OCI-LY7 (cell line): ENCODE results near the gene DLGAP1. TPM values are rescaled to one million over a fixed set of nuclear protein-coding genes. Genes with fewer than 3 reads are reported as not detected.

Source experiments
- BruUV-seq: library from RNA; stranded (reverse); fragments of 400-500 nt; replicated peaks from 2 replicates; lab custom pipeline; 2021; lab: Mats Ljungman, UMichigan
- CTCF ChIA-PET: fragments of 300-600 bp; sonication (Branson Sonifier 250); formaldehyde crosslinking; loops from one replicate; lab custom pipeline; 2022; ENCODE audit warnings: antibody characterized with exemption; ENCODE audit not compliant: unreplicated experiment; lab: Charles Lee
- POLR2A ChIA-PET: fragments of 300-600 bp; sonication (Branson Sonifier 250); formaldehyde crosslinking; loops from one replicate; lab custom pipeline; 2022; ENCODE audit warnings: antibody characterized with exemption; lab: Charles Lee
- DNase-seq: peaks from one replicate; pipeline ENCODE4 v3.0.0-alpha.2; 2015; ENCODE audit warnings: low spot score
- H2AFZ ChIP-seq: fragments of 200-600 bp; sonication (generic), shearing (Covaris generic); 2 replicates; pipeline ENCODE4 v1.6.1; 2014; ENCODE audit warnings: mild to moderate bottlenecking, antibody characterized with exemption, low read length, moderate library complexity
- H3K27ac ChIP-seq: fragments of 200-600 bp; sonication (generic); 2 replicates; pipeline ENCODE4 v1.5.1; 2014; ENCODE audit warnings: mixed run types, low read depth, mild to moderate bottlenecking, moderate library complexity, low read length, inconsistent platforms; ENCODE audit not compliant: poor library complexity, severe bottlenecking
- H3K36me3 ChIP-seq: fragments of 200-600 bp; sonication (generic); 2 replicates; pipeline ENCODE4 v1.6.1; 2014; ENCODE audit warnings: mild to moderate bottlenecking, antibody characterized with exemption, low read length, moderate library complexity, mixed read lengths; ENCODE audit not compliant: insufficient read depth
- H3K4me1 ChIP-seq: fragments of 200-600 bp; sonication (generic); 2 replicates; pipeline ENCODE4 v1.5.1; 2014; ENCODE audit warnings: mild to moderate bottlenecking, low read length; ENCODE audit not compliant: insufficient read depth, poor library complexity, severe bottlenecking
- H3K4me2 ChIP-seq: fragments of 200-600 bp; sonication (generic); 2 replicates; pipeline ENCODE4 v1.6.1; 2014; ENCODE audit warnings: mild to moderate bottlenecking, low read length
- H3K4me3 ChIP-seq: fragments of 200-600 bp; sonication (generic); 2 replicates; pipeline ENCODE4 v1.5.1; 2014; ENCODE audit warnings: mild to moderate bottlenecking, low read depth, low read length; ENCODE audit not compliant: poor library complexity, severe bottlenecking
- H3K79me2 ChIP-seq: fragments of 200-600 bp; sonication (generic); 2 replicates; pipeline ENCODE4 v1.6.1; 2016; ENCODE audit warnings: low read depth, mild to moderate bottlenecking, low read length, moderate library complexity, mixed read lengths; ENCODE audit not compliant: insufficient read depth
- H3K9me2 ChIP-seq: fragments of 200-600 bp; sonication (generic); 2 replicates; pipeline ENCODE4 v1.6.1; 2016; ENCODE audit warnings: mild to moderate bottlenecking, low read length, mixed read lengths; ENCODE audit not compliant: insufficient read depth
- H3K9me3 ChIP-seq: fragments of 200-600 bp; sonication (generic); 2 replicates; pipeline ENCODE4 v1.6.1; 2014; ENCODE audit warnings: mild to moderate bottlenecking, mixed run types, low read length, mixed read lengths
- H4K20me1 ChIP-seq: fragments of 200-600 bp; sonication (generic); 2 replicates; pipeline ENCODE4 v1.6.1; 2014; ENCODE audit warnings: mild to moderate bottlenecking, antibody characterized with exemption, low read length, moderate library complexity, mixed read lengths; ENCODE audit not compliant: insufficient read depth
- CTCF ChIP-seq: fragments of 200-600 bp; sonication (generic); conservative IDR thresholded peaks from 2 replicates; pipeline ENCODE4 v1.5.1; 2014; ENCODE audit warnings: mild to moderate bottlenecking, antibody characterized with exemption, low read length, moderate library complexity, mixed read lengths
- EZH2phosphoT487 ChIP-seq: fragments of 200-600 bp; sonication (generic); IDR thresholded peaks from 2 replicates; pipeline ENCODE4 v1.6.1; 2018; ENCODE audit warnings: low read depth, borderline replicate concordance, mild to moderate bottlenecking, mixed run types, antibody characterized with exemption, low read length, moderate library complexity, mixed read lengths
- intact Hi-C: fragments of 100-400 bp; cut with micrococcal nuclease; formaldehyde crosslinking; loops from one replicate; pipeline ENCODE4 v1.10.0; 2022; ENCODE audit not compliant: unreplicated experiment
- total RNA-seq, 2 experiments: library from RNA; depleted of rRNA in 1 of 2; stranded (reverse); fragments of >200 nt in 1 of 2; shearing (Covaris generic) in 1 of 2; gene quantifications; 2 replicates each; pipeline ENCODE4 v1.2.3, GENCODE V29; 2014 to 2022

The DLGAP1 gene
- total RNA-seq, 2 experiments from 2014 or later = 0.22 TPM; not detected in 1

- no peak for DNase-seq
- ChIA-PET CTCF (no interaction called here), POLR2A (interaction anchor here (0.6 kb wide), 1 partner anchor 50 kb away, joined by 5 read pairs; no protein-coding TSS in a partner anchor)
- BruUV-seq = no TSS peak
- Histone ChIP-seq H3K4me1 (peaks cover 21% of the 10 kb centered on the region), H4K20me1 (no peaks in the 10 kb centered on the region), H3K27ac (no peak overlapping the region), H2AFZ (no peak overlapping the region), H3K36me3 (peaks cover 8% of the 10 kb centered on the region; the same call in 1 of the 2 replicates), H3K4me3 (no peak overlapping the region), H3K9me3 (peaks cover 18% of the 10 kb centered on the region; the same call in 1 of the 2 replicates), H3K9me2 (no peaks in the 10 kb centered on the region), H3K4me2 (no peak overlapping the region), H3K79me2 (no peaks in the 10 kb centered on the region)
- no peak for TF ChIP-seq EZH2phosphoT487
- TF ChIP-seq CTCF = no peak
- intact Hi-C loops = no loop called here
Observed at GRCh38 chr18:3907955-3908354, 547.2 kb downstream of the DLGAP1 start.

- Histone ChIP-seq H2AFZ (peak overlapping the region; percentile 1), H3K36me3 (no peaks in the 10 kb centered on the region), H3K79me2 (no peaks in the 10 kb centered on the region), H3K4me3 (no peak overlapping the region), H4K20me1 (no peaks in the 10 kb centered on the region), H3K4me1 (peaks cover 12% of the 10 kb centered on the region), H3K9me3 (peaks cover 5% of the 10 kb centered on the region; the same call in 1 of the 2 replicates), H3K9me2 (no peaks in the 10 kb centered on the region), H3K4me2 (no peak overlapping the region), H3K27ac (no peak overlapping the region)
- intact Hi-C loops = no loop called here
- no peak for DNase-seq
- CTCF ChIA-PET = interaction anchor here (0.6 kb wide), 1 partner anchor 38 kb away, joined by 3 read pairs; no protein-coding TSS in a partner anchor
- POLR2A ChIA-PET = interaction anchor here (1.3 to 1.9 kb wide), 6 partner anchors 9 to 27 kb away, joined by 3 to 12 read pairs (median 8); no protein-coding TSS in a partner anchor
- TF ChIP-seq CTCF (no peak), EZH2phosphoT487 (no peak)
- BruUV-seq = no TSS peak
Observed at GRCh38 chr18:3906116-3906750, 548.9 kb downstream of the DLGAP1 start.

- Histone ChIP-seq H3K9me3 (peaks cover 5% of the 10 kb centered on the region; the same call in 1 of the 2 replicates), H3K79me2 (no peaks in the 10 kb centered on the region), H4K20me1 (no peaks in the 10 kb centered on the region), H3K36me3 (no peaks in the 10 kb centered on the region), H2AFZ (no peak overlapping the region; the same call in 1 of the 2 replicates), H3K4me3 (no peak overlapping the region), H3K4me2 (no peak overlapping the region), H3K27ac (no peak overlapping the region), H3K9me2 (no peaks in the 10 kb centered on the region), H3K4me1 (peaks cover 12% of the 10 kb centered on the region)
- intact Hi-C loops = no loop called here
- ChIA-PET CTCF (no interaction called here), POLR2A (interaction anchor here (1.0 to 1.6 kb wide), 3 partner anchors 13 to 241 kb away, joined by 3 to 4 read pairs (median 4); no protein-coding TSS in a partner anchor)
- TF ChIP-seq CTCF (no peak), EZH2phosphoT487 (no peak)
- no peak for DNase-seq
- no TSS peak for BruUV-seq
Observed at GRCh38 chr18:3903337-3903736, 551.8 kb downstream of the DLGAP1 start.
